ENCODE results near the gene NOTCH2. TPM values are rescaled to one million over a fixed set of nuclear protein-coding genes. Genes with fewer than 3 reads are reported as not detected.

The NOTCH2 gene
- polyA plus RNA-seq, 1 donor (not counting 4 experiments of a cell fraction or from before 2014, with no cell fraction given), result 22.5 TPM

DNA sequence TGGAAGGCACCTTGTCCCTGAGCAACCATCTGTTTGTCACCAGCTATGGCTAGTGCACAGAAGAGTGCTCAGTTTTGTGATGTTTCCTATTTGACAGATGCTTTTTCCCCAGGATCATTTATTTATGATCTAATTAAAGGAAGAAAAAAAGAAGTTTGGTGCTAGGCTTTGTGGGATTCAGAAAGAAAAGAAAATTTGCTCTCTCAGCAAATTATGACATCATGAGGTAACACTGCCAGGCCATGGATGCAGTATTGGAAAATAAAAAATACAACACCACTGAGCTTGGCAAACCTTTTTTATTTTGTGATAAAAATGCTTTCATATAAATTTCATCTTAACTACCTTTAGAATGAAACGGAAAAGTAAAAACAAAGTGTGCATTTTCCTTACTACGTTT is 157.7 kb downstream of the NOTCH2 start:
- H3K36me3 ChIP-seq (ENCODE audit: control insufficient read depth in 2 of 2, extremely low read depth in 1 of 2, insufficient read depth in 2 of 2, low read length in 2 of 2), result peaks cover 17 to 24% of the 10 kb centered on the region in 2 experiments
- FAIRE-seq, result peak; percentile 29

DNA sequence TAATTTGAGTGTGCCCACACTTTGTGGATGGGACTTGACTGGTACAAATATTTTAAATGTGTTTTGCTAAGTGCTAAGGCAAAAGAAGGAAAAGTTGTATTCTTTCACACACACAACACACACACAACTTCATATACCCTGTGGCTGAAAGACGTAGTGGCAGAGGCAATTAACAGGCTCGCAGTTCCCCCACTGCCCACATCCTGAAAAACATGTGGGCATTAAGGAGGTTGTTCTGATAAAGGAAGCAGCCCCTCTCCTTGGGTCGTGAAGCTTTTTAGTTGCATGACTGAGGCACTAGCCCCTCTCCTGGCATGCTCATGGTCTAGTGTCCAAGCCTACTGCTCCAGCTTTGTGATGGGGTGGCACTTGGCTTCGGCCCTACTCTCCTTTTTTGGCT is 158.8 kb downstream of the NOTCH2 start:
- no peaks in the 10 kb centered on the region for H3K27me3 ChIP-seq (ENCODE audit: control insufficient read depth, extremely low read depth, insufficient read depth, low read length)
- no peak overlapping the region for H3K27ac ChIP-seq (ENCODE audit: control insufficient read depth, insufficient read depth, low read length)
- no peak overlapping the region for H3K9ac ChIP-seq (ENCODE audit: control insufficient read depth, extremely low read depth, insufficient read depth, low read length)
- no peak overlapping the region for H2AFZ ChIP-seq (ENCODE audit: control insufficient read depth, low read length)
- DNase-seq (ENCODE audit: low read depth, low spot score), result no peak
- no peak for FAIRE-seq
- TF ChIP-seq, protein P1, sequence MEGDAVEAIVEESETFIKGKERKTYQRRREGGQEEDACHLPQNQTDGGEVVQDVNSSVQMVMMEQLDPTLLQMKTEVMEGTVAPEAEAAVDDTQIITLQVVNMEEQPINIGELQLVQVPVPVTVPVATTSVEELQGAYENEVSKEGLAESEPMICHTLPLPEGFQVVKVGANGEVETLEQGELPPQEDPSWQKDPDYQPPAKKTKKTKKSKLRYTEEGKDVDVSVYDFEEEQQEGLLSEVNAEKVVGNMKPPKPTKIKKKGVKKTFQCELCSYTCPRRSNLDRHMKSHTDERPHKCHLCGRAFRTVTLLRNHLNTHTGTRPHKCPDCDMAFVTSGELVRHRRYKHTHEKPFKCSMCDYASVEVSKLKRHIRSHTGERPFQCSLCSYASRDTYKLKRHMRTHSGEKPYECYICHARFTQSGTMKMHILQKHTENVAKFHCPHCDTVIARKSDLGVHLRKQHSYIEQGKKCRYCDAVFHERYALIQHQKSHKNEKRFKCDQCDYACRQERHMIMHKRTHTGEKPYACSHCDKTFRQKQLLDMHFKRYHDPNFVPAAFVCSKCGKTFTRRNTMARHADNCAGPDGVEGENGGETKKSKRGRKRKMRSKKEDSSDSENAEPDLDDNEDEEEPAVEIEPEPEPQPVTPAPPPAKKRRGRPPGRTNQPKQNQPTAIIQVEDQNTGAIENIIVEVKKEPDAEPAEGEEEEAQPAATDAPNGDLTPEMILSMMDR (optimal IDR thresholded peaks at IDR 0.05 in 1 of 3, IDR thresholded peaks at IDR 0.05 in 1 of 3, conservative IDR thresholded peaks at IDR 0.05 in 1 of 3; ENCODE audit: extremely low read depth in 1 of 3, insufficient read depth in 2 of 3, low read length in 3 of 3), result no peak
- no peak for TF ChIP-seq EZH2 (IDR thresholded peaks at IDR 0.05; ENCODE audit: low read length)
- H3K79me2 ChIP-seq (ENCODE audit: control insufficient read depth, insufficient read depth, low read length), result no peaks in the 10 kb centered on the region
- H3K4me1 ChIP-seq (ENCODE audit: control insufficient read depth, extremely low read depth, insufficient read depth, low read length), result no peaks in the 10 kb centered on the region
- H3K4me2 ChIP-seq (ENCODE audit: control insufficient read depth, extremely low read depth, insufficient read depth, low read depth, low read length), result no peak overlapping the region
- H3K4me3 ChIP-seq (ENCODE audit: control insufficient read depth in 2 of 3, extremely low read depth in 1 of 3, insufficient read depth in 2 of 3, low read depth in 1 of 3, low read length in 3 of 3), result no peak overlapping the region
- no peaks in the 10 kb centered on the region for H4K20me1 ChIP-seq (ENCODE audit: control insufficient read depth, extremely low read depth, insufficient read depth, low read length)
- H3K36me3 ChIP-seq (ENCODE audit: control insufficient read depth in 2 of 2, extremely low read depth in 1 of 2, insufficient read depth in 2 of 2, low read length in 2 of 2), result peaks cover 10 to 16% of the 10 kb centered on the region in 2 experiments
- dilution Hi-C loops (cut with MboI; ENCODE audit: extremely low pct_ligation_motif_present, low sequenced_read_pairs), result no loop called here
- no peaks in the 10 kb centered on the region for H3K9me1 ChIP-seq (ENCODE audit: control insufficient read depth, extremely low read depth, insufficient read depth, low read length)
- no peaks in the 10 kb centered on the region for H3K9me3 ChIP-seq (ENCODE audit: control insufficient read depth, low read depth, low read length)

More for the DNA sequence above, 157.7 kb downstream of the NOTCH2 start:
- no peak overlapping the region for H3K27ac ChIP-seq (ENCODE audit: control insufficient read depth, insufficient read depth, low read length)
- H3K9ac ChIP-seq (ENCODE audit: control insufficient read depth, extremely low read depth, insufficient read depth, low read length), result no peak overlapping the region
- DNase-seq (ENCODE audit: low read depth, low spot score), result no peak
- H3K9me3 ChIP-seq (ENCODE audit: control insufficient read depth, low read depth, low read length), result no peaks in the 10 kb centered on the region
- no peak overlapping the region for H3K4me2 ChIP-seq (ENCODE audit: control insufficient read depth, extremely low read depth, insufficient read depth, low read depth, low read length)
- TF ChIP-seq, protein P1 (optimal IDR thresholded peaks at IDR 0.05 in 1 of 3, IDR thresholded peaks at IDR 0.05 in 1 of 3, conservative IDR thresholded peaks at IDR 0.05 in 1 of 3; ENCODE audit: extremely low read depth in 1 of 3, insufficient read depth in 2 of 3, low read length in 3 of 3), result no peak
- no peak for TF ChIP-seq EZH2 (IDR thresholded peaks at IDR 0.05; ENCODE audit: low read length)
- no peaks in the 10 kb centered on the region for H3K9me1 ChIP-seq (ENCODE audit: control insufficient read depth, extremely low read depth, insufficient read depth, low read length)
- no peaks in the 10 kb centered on the region for H3K79me2 ChIP-seq (ENCODE audit: control insufficient read depth, insufficient read depth, low read length)
- H3K4me3 ChIP-seq (ENCODE audit: control insufficient read depth in 2 of 3, extremely low read depth in 1 of 3, insufficient read depth in 2 of 3, low read depth in 1 of 3, low read length in 3 of 3), result no peak overlapping the region
- H2AFZ ChIP-seq (ENCODE audit: control insufficient read depth, low read length), result no peak overlapping the region
- dilution Hi-C loops (cut with MboI; ENCODE audit: extremely low pct_ligation_motif_present, low sequenced_read_pairs), result no loop called here
- H3K27me3 ChIP-seq (ENCODE audit: control insufficient read depth, extremely low read depth, insufficient read depth, low read length), result no peaks in the 10 kb centered on the region
- H4K20me1 ChIP-seq (ENCODE audit: control insufficient read depth, extremely low read depth, insufficient read depth, low read length), result no peaks in the 10 kb centered on the region
- no peaks in the 10 kb centered on the region for H3K4me1 ChIP-seq (ENCODE audit: control insufficient read depth, extremely low read depth, insufficient read depth, low read length)
